Measurements from ENCODE around the gene CFAP221.

Gene CFAP221

GRCh38 chr2:119536707-119537106 lies 7.5 kb upstream of the CFAP221 start:
- no peak for DNase-seq (ENCODE audit: low read depth in 2 of 2)

- DNase-seq (ENCODE audit: low read depth in 2 of 2): no peak
These were observed 6.5 kb upstream of the CFAP221 start for GRCh38 chr2:119537792-119538191.

GRCh38 chr2:119541476-119541875 lies 2.8 kb upstream of the CFAP221 start:
- DNase-seq (ENCODE audit: low read depth in 2 of 2): no peak

- no peak for DNase-seq (ENCODE audit: low read depth in 2 of 2)
These were observed 758 bp downstream of the CFAP221 start for GRCh38 chr2:119544939-119545475.

GRCh38 chr2:119545754-119546446 lies 1.7 kb downstream of the CFAP221 start:
- DNase-seq (ENCODE audit: low read depth in 2 of 2): no peak

GRCh38 chr2:119546447-119546767 lies 2.2 kb downstream of the CFAP221 start:
- no peak for DNase-seq (ENCODE audit: low read depth in 2 of 2)

GRCh38 chr2:119548516-119549120 lies 4.4 kb downstream of the CFAP221 start:
- DNase-seq (ENCODE audit: low read depth in 2 of 2): no peak

- DNase-seq (ENCODE audit: low read depth in 2 of 2): no peak
These were observed 5.0 kb downstream of the CFAP221 start for GRCh38 chr2:119549241-119549640.

- DNase-seq (ENCODE audit: low read depth in 2 of 2): no peak
These were observed 6.1 kb downstream of the CFAP221 start for GRCh38 chr2:119550346-119550745.

GRCh38 chr2:119550856-119551255 lies 6.6 kb downstream of the CFAP221 start:
- DNase-seq (ENCODE audit: low read depth in 2 of 2): no peak

- no peak for DNase-seq (ENCODE audit: low read depth in 2 of 2)
These were observed 8.7 kb downstream of the CFAP221 start for GRCh38 chr2:119552902-119553301.

GRCh38 chr2:119553687-119554344 lies 9.6 kb downstream of the CFAP221 start:
- no peak for DNase-seq (ENCODE audit: low read depth in 2 of 2)

- DNase-seq (ENCODE audit: low read depth in 2 of 2): no peak
These were observed 21.2 kb downstream of the CFAP221 start for GRCh38 chr2:119565481-119565880.

- no peak for DNase-seq (ENCODE audit: low read depth in 2 of 2)
These were observed 23.0 kb downstream of the CFAP221 start for GRCh38 chr2:119567292-119567691.

- no peak for DNase-seq (ENCODE audit: low read depth in 2 of 2)
These were observed 30.0 kb downstream of the CFAP221 start for GRCh38 chr2:119574108-119574815.

- DNase-seq (ENCODE audit: low read depth in 2 of 2): no peak
These were observed 30.6 kb downstream of the CFAP221 start for GRCh38 chr2:119574864-119575263.

- DNase-seq (ENCODE audit: low read depth in 2 of 2): no peak
These were observed 31.2 kb downstream of the CFAP221 start for GRCh38 chr2:119575439-119575838.

- DNase-seq (ENCODE audit: low read depth in 2 of 2): no peak
These were observed 35.4 kb downstream of the CFAP221 start for GRCh38 chr2:119579424-119580295.

- no peak for DNase-seq (ENCODE audit: low read depth in 2 of 2)
These were observed 36.4 kb downstream of the CFAP221 start for GRCh38 chr2:119580550-119581072.

GRCh38 chr2:119583291-119583690 lies 39.0 kb downstream of the CFAP221 start:
- DNase-seq (ENCODE audit: low read depth in 2 of 2): no peak

GRCh38 chr2:119584469-119584868 lies 40.2 kb downstream of the CFAP221 start:
- no peak for DNase-seq (ENCODE audit: low read depth in 2 of 2)
